Activated CD8-positive, alpha-beta memory T cell treated with anti-CD3 and anti-CD28 coated beads for 4 hours (primary cell): ENCODE results near the gene NFASC.

Experiments used
- DNase-seq, 2 donors: peaks; one replicate each; pipeline ENCODE4 v3.0.0-alpha.2; 2020; ENCODE audit warnings: low read depth in 2 of 2

The NFASC gene

DNA sequence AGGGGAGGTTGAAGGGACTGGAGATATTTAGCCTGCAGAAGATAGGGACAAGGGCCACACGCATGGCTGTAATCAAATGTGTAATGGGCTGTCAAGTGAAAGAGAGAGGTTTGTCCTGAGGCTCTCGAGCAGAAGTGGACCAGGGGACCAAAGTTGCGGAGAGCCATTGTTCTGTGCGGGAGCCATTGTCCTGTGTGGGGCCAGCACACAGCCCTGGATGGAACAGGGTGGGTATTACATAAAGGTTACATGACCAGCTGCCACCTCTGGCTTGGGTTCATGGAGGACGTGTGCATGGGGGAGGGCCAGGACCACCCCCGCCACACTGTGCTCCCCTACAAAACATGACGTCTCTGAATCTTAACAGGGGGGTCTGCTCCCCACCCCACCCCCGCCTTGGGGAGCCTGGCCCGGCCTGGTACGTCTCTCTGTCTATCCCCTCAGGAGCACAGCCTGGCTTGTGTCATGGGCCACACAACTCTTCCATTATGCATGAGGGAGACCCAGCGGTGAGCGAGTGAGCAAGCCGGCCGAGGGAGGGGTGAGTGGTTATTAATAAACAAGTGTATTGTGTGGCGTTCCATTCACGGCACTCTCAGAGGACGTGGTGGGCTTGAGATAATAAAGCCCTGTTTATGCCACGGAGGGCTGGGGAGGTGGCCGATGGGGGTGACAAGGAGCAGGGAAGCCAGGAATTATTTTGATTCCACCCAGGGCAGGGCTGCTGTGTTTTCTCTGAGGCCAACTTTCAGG, at the start of gene NFASC:
Gene NFASC (plus strand): TSS at position 703 of the 753 bp plus-strand sequence. CDS start 73,454 bp downstream, outside the sequence.
- no peak for DNase-seq

DNA sequence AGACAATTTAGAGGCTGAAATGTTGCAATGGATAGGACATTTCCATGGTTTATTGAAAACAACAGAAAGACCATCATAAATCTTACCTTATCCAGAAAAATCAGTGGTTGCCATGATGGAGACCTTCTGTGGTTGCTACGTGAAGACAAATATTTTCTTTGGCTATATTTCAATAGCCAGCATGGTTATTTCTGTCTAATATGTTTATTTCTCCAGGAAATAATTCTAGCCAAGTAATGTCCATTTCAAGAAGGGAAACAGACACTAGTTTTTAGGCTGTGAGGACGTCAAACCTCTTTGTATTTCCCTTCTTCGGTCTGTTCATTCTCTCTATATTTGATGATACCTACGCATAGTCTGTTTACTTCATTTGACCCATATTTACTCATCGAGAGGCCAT, 49.2 kb upstream of the NFASC start:
- no peak for DNase-seq

- no peak for DNase-seq
Measured at GRCh38 chr1:204821924-204822323, 48.7 kb upstream of the NFASC start.

GRCh38 chr1:204826970-204827369, 43.7 kb upstream of the NFASC start:
- no peak for DNase-seq

- DNase-seq, result no peak
Measured at GRCh38 chr1:204828352-204828850, 42.3 kb upstream of the NFASC start.

DNA sequence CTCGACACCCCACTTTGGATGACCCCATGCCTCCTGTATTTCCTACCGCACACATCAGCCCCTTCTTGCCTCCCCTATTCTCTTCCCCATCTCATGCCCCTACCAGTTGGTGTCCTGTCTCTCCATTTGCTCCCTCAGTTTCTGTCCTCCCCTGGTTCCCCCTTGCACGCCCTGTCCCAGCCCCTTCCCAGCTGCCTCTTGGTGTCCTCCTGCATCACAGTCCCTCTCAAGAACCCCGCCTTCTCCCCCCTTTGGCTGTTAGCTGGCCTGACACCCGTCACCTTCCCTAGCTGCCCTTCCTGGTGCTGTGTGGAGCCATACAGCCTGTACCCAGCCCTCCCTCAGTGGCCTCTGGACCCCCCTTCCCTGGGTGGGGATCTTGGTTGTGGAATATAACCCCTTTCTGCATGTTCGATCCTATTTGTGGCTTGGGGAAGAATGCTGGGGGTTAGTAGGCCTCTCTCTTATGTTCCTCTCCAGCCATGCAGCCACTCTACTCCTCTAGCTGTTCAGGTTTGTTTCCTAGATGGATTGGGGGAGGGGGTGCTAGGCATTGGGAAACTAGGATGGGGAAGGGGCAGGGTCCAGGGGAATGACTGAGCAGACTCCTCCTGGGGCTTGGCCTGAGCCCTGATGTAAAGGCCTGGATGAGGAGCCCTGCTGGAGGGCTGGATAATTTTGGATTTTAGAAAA, 41.4 kb upstream of the NFASC start:
- DNase-seq, result no peak

GRCh38 chr1:204830747-204831146, 39.9 kb upstream of the NFASC start:
- no peak for DNase-seq

DNA sequence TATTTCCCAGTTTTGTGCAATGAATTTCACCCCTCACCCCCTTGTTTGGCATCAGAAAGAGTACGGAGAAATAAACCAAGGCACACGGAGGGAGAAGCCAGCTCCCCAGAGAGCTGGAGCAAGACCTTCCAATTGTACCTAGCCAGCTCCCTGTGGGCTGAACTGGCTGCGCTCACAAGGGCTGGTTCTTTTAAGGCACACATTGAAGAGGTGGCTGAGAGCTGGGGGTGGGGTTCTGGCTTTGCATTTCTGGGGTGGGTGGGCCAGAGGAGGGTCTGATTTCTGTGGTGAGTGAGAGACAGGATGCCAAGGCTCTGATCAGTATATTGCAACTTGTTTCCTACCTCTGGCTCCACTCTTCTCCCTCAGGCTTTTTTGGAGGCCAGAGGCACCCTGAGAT, 39.5 kb upstream of the NFASC start:
- no peak for DNase-seq

- no peak for DNase-seq
Measured at GRCh38 chr1:204834336-204834735, 36.3 kb upstream of the NFASC start.

DNA sequence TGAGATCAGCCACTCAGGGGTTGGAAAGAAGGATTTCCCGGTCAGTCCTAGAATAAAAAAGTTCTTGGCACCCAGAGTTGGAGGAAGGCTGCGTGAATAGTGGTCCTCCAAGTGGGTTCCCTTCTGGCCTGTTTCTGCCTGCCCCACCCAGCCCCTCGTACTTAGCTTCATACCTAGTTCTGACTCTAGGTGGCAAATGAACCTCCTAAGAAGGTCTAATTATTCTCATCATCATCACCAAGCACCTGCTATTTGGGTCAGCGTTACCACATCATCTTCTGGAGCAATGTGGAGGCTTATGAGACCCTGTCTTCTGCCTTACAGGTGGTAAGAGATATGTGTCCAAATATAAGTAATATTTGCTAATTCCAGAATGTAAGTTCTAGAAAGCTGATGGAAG, 35.9 kb upstream of the NFASC start:
- DNase-seq, result no peak

GRCh38 chr1:204835737-204836136, 34.9 kb upstream of the NFASC start:
- DNase-seq, result no peak

- DNase-seq, result no peak
Measured at GRCh38 chr1:204836856-204837255, 33.8 kb upstream of the NFASC start.

DNA sequence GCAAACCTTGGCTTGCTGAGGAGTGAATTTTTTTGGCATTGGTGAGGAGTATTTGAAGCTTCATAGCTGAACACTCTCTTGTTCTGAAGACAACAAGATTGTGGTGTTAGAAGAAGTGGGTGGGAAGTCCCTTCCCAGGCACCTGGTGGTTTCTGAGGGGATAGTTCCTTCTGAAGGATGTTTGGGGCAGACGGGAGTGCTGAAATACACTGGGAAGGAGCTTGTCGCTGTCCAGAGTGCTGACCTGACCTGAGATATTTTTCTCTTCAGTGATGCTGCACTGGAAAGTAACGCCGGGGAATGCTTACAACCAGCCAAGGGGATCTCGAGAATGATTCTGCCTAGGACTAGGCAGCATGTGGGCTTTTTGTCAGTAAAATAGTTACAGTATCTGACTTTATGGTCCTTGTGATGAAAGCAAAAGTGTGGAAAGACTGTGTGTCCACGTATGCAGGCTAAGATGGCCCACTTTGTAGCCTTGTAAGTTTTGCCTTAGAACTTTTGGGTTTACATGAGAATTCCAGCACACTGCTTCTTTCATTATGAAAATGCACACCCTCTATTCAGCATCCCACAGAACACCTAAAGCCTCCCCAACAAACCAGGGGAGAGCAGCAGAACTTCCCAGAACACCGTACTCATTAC, 33.1 kb upstream of the NFASC start:
- no peak for DNase-seq

GRCh38 chr1:204841316-204841715, 29.3 kb upstream of the NFASC start:
- no peak for DNase-seq

DNA sequence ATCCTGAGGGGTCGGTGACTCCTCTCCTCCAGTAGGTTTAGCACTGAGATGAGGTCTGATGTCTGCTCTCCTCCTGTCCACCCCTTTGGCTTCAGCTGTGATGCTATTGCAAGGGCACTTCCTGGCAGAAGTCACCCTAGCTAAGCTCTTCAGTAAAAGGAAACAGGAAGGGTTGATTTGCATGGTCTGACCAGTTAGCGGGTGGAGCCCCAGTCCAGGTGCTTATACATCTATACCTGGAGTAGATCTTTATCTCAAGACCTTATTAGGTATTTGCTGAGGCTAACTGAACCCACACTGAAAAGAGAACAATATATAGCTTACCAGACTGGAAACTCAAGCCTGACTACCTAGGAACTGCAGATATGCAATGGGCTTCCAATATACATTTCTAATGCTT, 28.9 kb upstream of the NFASC start:
- no peak for DNase-seq

- no peak for DNase-seq
Measured at GRCh38 chr1:204842369-204842768, 28.3 kb upstream of the NFASC start.

GRCh38 chr1:204842892-204843291, 27.8 kb upstream of the NFASC start:
- DNase-seq, result no peak

DNA sequence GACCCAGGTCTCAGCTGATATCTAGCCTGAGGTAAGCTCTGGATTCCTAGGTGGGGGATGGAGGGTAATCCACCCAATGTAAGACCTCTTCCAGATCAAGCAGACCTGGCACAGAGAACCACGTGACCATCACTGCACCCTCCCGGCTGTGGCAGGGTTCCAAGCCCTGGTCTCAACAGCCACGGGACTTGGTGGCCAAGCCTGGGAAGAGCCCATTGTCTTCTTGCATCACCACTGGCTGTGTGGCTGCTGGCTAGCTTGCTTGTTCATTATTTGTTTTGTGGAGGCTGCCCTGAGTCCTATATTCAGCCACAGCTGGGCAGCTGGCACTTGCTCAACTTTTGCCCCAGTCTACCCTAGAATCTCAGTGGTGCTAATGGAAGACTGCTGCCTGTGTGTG, 24.1 kb upstream of the NFASC start:
- DNase-seq, result no peak

DNA sequence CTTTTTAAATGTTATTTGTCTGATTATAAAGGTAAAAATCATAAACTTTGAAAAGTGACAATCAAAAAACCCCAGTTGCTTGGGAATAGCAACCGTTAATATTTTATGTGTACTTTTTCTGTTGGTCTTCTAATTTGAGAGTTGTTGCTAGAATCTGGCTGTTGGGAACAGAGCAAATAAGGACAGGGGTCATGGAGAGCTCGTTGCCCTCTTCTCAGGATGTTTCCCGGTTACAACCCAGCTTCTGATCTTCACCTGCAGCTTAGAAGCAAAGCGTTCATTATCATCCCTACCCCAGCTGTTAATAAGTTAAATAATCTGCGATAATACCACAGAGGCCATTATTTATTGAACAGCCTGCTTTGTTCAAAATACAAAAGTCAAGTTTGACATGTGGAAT, 22.1 kb upstream of the NFASC start:
- no peak for DNase-seq

GRCh38 chr1:204852854-204853253, 17.8 kb upstream of the NFASC start:
- no peak for DNase-seq

DNA sequence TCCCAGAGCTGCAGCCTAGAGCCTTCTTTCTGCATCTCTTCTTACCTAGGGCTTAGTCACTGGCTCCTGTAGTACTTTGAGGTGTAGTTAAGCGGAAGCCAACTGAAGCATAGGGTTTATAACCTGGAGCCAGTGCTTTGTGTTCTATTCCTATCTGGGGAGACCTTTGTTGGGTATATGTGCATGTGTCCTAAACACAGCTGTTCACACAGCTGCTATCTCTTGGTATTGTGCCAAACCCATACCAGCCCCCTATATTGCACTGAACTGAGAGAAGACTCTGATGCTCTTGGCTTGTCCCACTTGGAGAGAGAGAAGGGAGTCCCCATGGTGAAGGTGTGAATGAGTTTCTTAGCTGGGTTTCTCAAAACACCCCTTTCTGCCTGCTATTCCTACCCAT, 17.2 kb upstream of the NFASC start:
- no peak for DNase-seq

GRCh38 chr1:204854286-204854685, 16.4 kb upstream of the NFASC start:
- no peak for DNase-seq

GRCh38 chr1:204858363-204858821, 12.3 kb upstream of the NFASC start:
- no peak for DNase-seq
